K562 (cell line): Measurements from ENCODE around the gene SLC9A7. TPM values are rescaled to one million over a fixed set of nuclear protein-coding genes. Genes with fewer than 3 reads are reported as not detected.

Source experiments
- ATAC-seq: fragments of 200-7000 bp; cut with Tn5 transposase; 3 replicates; pipeline ENCODE4 v1.9.1; 2020; ENCODE audit warnings: moderate library complexity
- BruUV-seq: library from RNA; stranded (reverse); fragments of 400-500 nt; replicated peaks from 2 replicates; lab custom pipeline; 2021; lab: Mats Ljungman, UMichigan
- CTCF ChIA-PET: fragments of 300-600 bp; formaldehyde crosslinking; extraction: SDS; loops from one replicate; lab custom pipeline; 2021; ENCODE audit warnings: low intra/inter-chr PET ratio; lab: Yijun Ruan, JAX
- POLR2A ChIA-PET: fragments of 300-600, 350-650 bp; sonication (Branson Sonifier 250); formaldehyde crosslinking; extraction: SDS; loops from one replicate; lab custom pipeline; 2021; ENCODE audit warnings: antibody characterized with exemption, inconsistent platforms; lab: Yijun Ruan, JAX
- DNase-seq, 4 experiments: peaks; one replicate each; pipeline versions ENCODE4 v3.0.0 to v3.0.0-alpha.2; 2011 to 2018; ENCODE audit warnings: low spot score in 3 of 4, mixed read lengths in 3 of 4; ENCODE audit errors: extremely low read depth in 1 of 4
- FAIRE-seq: peaks from 2 replicates; lab custom pipeline; 2011; peaks lifted over from hg19 to GRCh38; lab: Jason Lieb, UNC
- H2AFZ ChIP-seq: 2 replicates; pipeline ENCODE4 v1.6.0; 2011; ENCODE audit warnings: low read depth, low read length, control low read depth, inconsistent platforms
- H3K27ac ChIP-seq: fragments of 200-600 bp; 3 replicates; pipeline ENCODE4 v1.8.0; 2011; ENCODE audit warnings: low read depth, mild to moderate bottlenecking, control low read depth, inconsistent platforms, low read length, moderate library complexity, mixed read lengths; ENCODE audit errors: extremely low read depth
- H3K27me3 ChIP-seq, 2 experiments: fragments of 300-600 bp in 1 of 2; 2 replicates in 1 of 2; 3 replicates in 1 of 2; pipeline versions ENCODE4 v1.6.0 to v1.8.0; 2011; ENCODE audit warnings: inconsistent platforms in 2 of 2, low read length in 2 of 2, mild to moderate bottlenecking in 1 of 2, mixed read lengths in 1 of 2, moderate library complexity in 1 of 2; ENCODE audit not compliant: control insufficient read depth in 2 of 2, insufficient read depth in 2 of 2
- H3K36me3 ChIP-seq: fragments of 300-600 bp; 3 replicates; pipeline ENCODE4 v1.8.0; 2011; ENCODE audit warnings: mild to moderate bottlenecking, low read length, inconsistent platforms; ENCODE audit not compliant: control insufficient read depth, insufficient read depth
- H3K4me1 ChIP-seq, 2 experiments: fragments of 200-600 bp in 1 of 2; replicated peaks in 1 of 2; 2 replicates in 1 of 2; 3 replicates in 1 of 2; pipeline versions ENCODE4 v1.5.1 to v1.8.0; 2011; ENCODE audit warnings: inconsistent platforms in 2 of 2, low read length in 2 of 2, mild to moderate bottlenecking in 1 of 2, mixed read lengths in 1 of 2, moderate library complexity in 1 of 2; ENCODE audit not compliant: control insufficient read depth in 2 of 2, insufficient read depth in 2 of 2
- H3K4me2 ChIP-seq: 2 replicates; pipeline ENCODE4 v1.6.1; 2011; ENCODE audit warnings: low read length, control low read depth, inconsistent platforms, mixed read lengths; ENCODE audit not compliant: insufficient read depth
- H3K4me3 ChIP-seq: fragments of 200-600 bp; sonication (generic), shearing (Covaris generic); 2 replicates; pipeline ENCODE4 v1.5.1; 2016; ENCODE audit warnings: control low read depth, inconsistent platforms
- H3K79me2 ChIP-seq: fragments of 200-600 bp; 3 replicates; pipeline ENCODE4 v1.8.0; 2011; ENCODE audit warnings: low read length, inconsistent platforms; ENCODE audit not compliant: control insufficient read depth, insufficient read depth
- H3K9ac ChIP-seq, 2 experiments: 2 replicates each; pipeline versions ENCODE4 v1.6.0 to v1.6.1; 2011; ENCODE audit warnings: low read depth in 2 of 2, low read length in 2 of 2, control low read depth in 1 of 2, inconsistent platforms in 1 of 2, mild to moderate bottlenecking in 1 of 2, mixed read lengths in 1 of 2; ENCODE audit not compliant: insufficient read depth in 1 of 2
- H3K9me1 ChIP-seq: one replicate; pipeline ENCODE4 v1.6.0; 2011; ENCODE audit warnings: inconsistent platforms, mild to moderate bottlenecking, low read length, moderate library complexity; ENCODE audit not compliant: control insufficient read depth, insufficient read depth
- H3K9me3 ChIP-seq: replicated peaks from 2 replicates; pipeline ENCODE4 v1.5.1; 2011; ENCODE audit warnings: low read depth, low read length, inconsistent platforms; ENCODE audit not compliant: control insufficient read depth, insufficient read depth
- H4K20me1 ChIP-seq: replicated peaks from 2 replicates; pipeline ENCODE4 v1.6.1; 2011; ENCODE audit warnings: low read length, inconsistent platforms, mixed read lengths; ENCODE audit not compliant: control insufficient read depth, insufficient read depth
- ATF3 ChIP-seq, 2 experiments: fragments of 450-650 bp in 1 of 2; sonication (generic) in 1 of 2; formaldehyde crosslinking in 1 of 2; IDR thresholded peaks in 1 of 2; conservative IDR thresholded peaks in 1 of 2; 2 replicates each; pipeline versions ENCODE4 v1.6.1 to v1.8.1; 2016 to 2023; ENCODE audit warnings: mild to moderate bottlenecking in 2 of 2, moderate library complexity in 2 of 2, inconsistent platforms in 1 of 2, missing genetic modification reagents in 1 of 2
- CHD1 ChIP-seq: fragments of 200-600 bp; sonication (generic); IDR thresholded peaks from one replicate; pipeline ENCODE4 v1.6.1; 2012; ENCODE audit warnings: mild to moderate bottlenecking, moderate library complexity, low read length, inconsistent platforms
- E2F8 ChIP-seq: fragments of 450-650 bp; IDR thresholded peaks from 2 replicates; pipeline ENCODE4 v1.7.1; 2018; ENCODE audit warnings: mild to moderate bottlenecking, low read depth; ENCODE audit not compliant: partially characterized antibody
- FOXJ2 ChIP-seq: fragments of 200-800 bp; sonication (Bioruptor generic); IDR thresholded peaks from 2 replicates; pipeline ENCODE4 v1.6.1; 2016; ENCODE audit warnings: missing genetic modification characterization, missing compliant biosample characterization
- NCOA2 ChIP-seq, 2 experiments: fragments of 450-650 bp; IDR thresholded peaks; 2 replicates each; pipeline ENCODE4 v1.6.1; 2018; ENCODE audit warnings: mild to moderate bottlenecking in 2 of 2, moderate library complexity in 1 of 2; ENCODE audit not compliant: partially characterized antibody in 2 of 2
- RBM34 ChIP-seq: fragments of 200-400 bp; formaldehyde crosslinking; IDR thresholded peaks from 2 replicates; pipeline ENCODE4 v1.6.1; 2018; ENCODE audit warnings: low read length, borderline replicate concordance; ENCODE audit not compliant: insufficient read depth
- RBM39 ChIP-seq: fragments of 200-400 bp; formaldehyde crosslinking; optimal IDR thresholded peaks from 2 replicates; pipeline ENCODE3; 2018; ENCODE audit warnings: low read depth, low read length
- TEAD4 ChIP-seq, 2 experiments: sonication (generic) in 1 of 2; formaldehyde crosslinking in 1 of 2; IDR thresholded peaks; 2 replicates each; pipeline versions ENCODE4 v1.6.1 to v1.8.0; 2012 to 2022; ENCODE audit warnings: borderline replicate concordance in 1 of 2, inconsistent platforms in 1 of 2, low read length in 1 of 2, mild to moderate bottlenecking in 1 of 2, missing genetic modification reagents in 1 of 2
- ZKSCAN3 ChIP-seq: fragments of 250-450 bp; sonication (Bioruptor Pico); IDR thresholded peaks from 2 replicates; pipeline ENCODE4 v1.4.0; 2020
- ZNF41 ChIP-seq: fragments of 250-450 bp; sonication (Bioruptor Pico); conservative IDR thresholded peaks from 2 replicates; pipeline ENCODE4 v1.4.0; 2020; ENCODE audit warnings: mild to moderate bottlenecking
- WGBS: fragments of 100-300 bp; shearing (Covaris generic); methylation state at CpG from one replicate; pipeline ENCODE4 v1.1.6; 2016; ENCODE audit warnings: low coverage, mixed read lengths; ENCODE audit not compliant: insufficient coverage; ENCODE audit errors: missing lambda C conversion rate; 5-methylcytosine and 5-hydroxymethylcytosine counted together
- in situ Hi-C: fragments of 300-500 bp; cut with MboI; formaldehyde crosslinking; loops from 4 replicates; pipeline ENCODE4 v1.15.0; 2018; ENCODE audit warnings: inconsistent platforms, mixed read lengths
- intact Hi-C: fragments of 100-400 bp; cut with micrococcal nuclease; formaldehyde crosslinking; loops from 2 replicates; pipeline ENCODE4 v1.14.2; 2022
- polyA plus RNA-seq, 8 experiments: library from polyadenylated mRNA; depleted of rRNA in 4 of 8; stranded (reverse) in 5 of 8; unstranded in 3 of 8; fragments of >200 nt; fragmentation: Nextera tagmentation in 2 of 8; fragmentation: Illumina TruSeq in 1 of 8; extraction: Ambion mirVana in 2 of 8; extraction: Trizol in 1 of 8; gene quantifications; 2 replicates each; pipeline versions ENCODE4 v1.2.1 to v1.2.3, GENCODE V29; 2011 to 2014; ENCODE audit warnings: inconsistent platforms in 1 of 8, missing spikeins in 1 of 8
- total RNA-seq, 7 experiments: library from RNA; depleted of rRNA in 6 of 7; stranded (reverse); fragments of >200 nt in 6 of 7; fragmentation: Illumina TruSeq in 2 of 7; extraction: Trizol in 2 of 7; gene quantifications; 2 replicates each; pipeline versions ENCODE4 v1.2.1 to v1.2.3, GENCODE V29; 2011 to 2021; ENCODE audit warnings: low replicate concordance in 1 of 7

SLC9A7 gene
- total and polyA plus RNA-seq, 9 of the 15 experiments (the other 6 are each of a cell fraction or from before 2014, with no cell fraction given) = 0.04 to 0.13 (median 0.09) TPM; not detected in 5

GRCh38 chrX:46579250-46579649, 179.7 kb downstream of the SLC9A7 start:
- TF ChIP-seq RBM34 (no peak), NCOA2 (IDR thresholded peaks at IDR 0.05; ENCODE audit: partially characterized antibody in 2 of 2) (no peak)
- ChIA-PET CTCF (no interaction called here), POLR2A (no interaction called here)
- Histone ChIP-seq H3K4me1 (no peaks in the 10 kb centered on the region), H3K9me3 (no peaks in the 10 kb centered on the region), H3K9me1 (no peaks in the 10 kb centered on the region), H3K9ac (no peak overlapping the region), H3K36me3 (no peaks in the 10 kb centered on the region), H3K4me2 (no peak overlapping the region), H3K79me2 (no peaks in the 10 kb centered on the region), H3K4me3 (no peak overlapping the region), H4K20me1 (no peaks in the 10 kb centered on the region), H3K27me3 (no peaks in the 10 kb centered on the region), H2AFZ (no peak overlapping the region), H3K27ac (no peak overlapping the region)
- intact Hi-C loops (no loop called here), in situ Hi-C loops (no loop called here)
- FAIRE-seq = no peak
- no peak for ATAC-seq
- DNase-seq = no peak
- BruUV-seq = no TSS peak
- 0% methylated on average over 1 of the region's 1 CpG for WGBS

GRCh38 chrX:46577221-46578005, 181.5 kb downstream of the SLC9A7 start:
- Histone ChIP-seq H3K4me3 (no peak overlapping the region), H3K9me3 (no peaks in the 10 kb centered on the region), H2AFZ (no peak overlapping the region), H3K9ac (no peak overlapping the region), H3K27me3 (no peaks in the 10 kb centered on the region)
- intact Hi-C loops = no loop called here
- POLR2A ChIA-PET = interaction anchor here (0.7 kb wide), 1 partner anchor 274 kb away, joined by 4 read pairs; no protein-coding TSS in a partner anchor
- TF ChIP-seq FOXJ2 (no peak), CHD1 (no peak), ATF3 (IDR thresholded peaks at IDR 0.05) (no peak), ATF3 (CRISPR knock-in tag; conservative IDR thresholded peaks at IDR 0.05) (no peak), ZNF41 (no peak), RBM39 (no peak), TEAD4 (IDR thresholded peaks at IDR 0.05; ENCODE audit: low read length) (no peak), TEAD4 (CRISPR knock-in tag; IDR thresholded peaks at IDR 0.05; ENCODE audit: borderline replicate concordance) (no peak), E2F8 (no peak), ZKSCAN3 (no peak)
- TF ChIP-seq, all 486 proteins: peak for 0
- no peak for ATAC-seq
- no peak overlapping the region for H3K4me2 ChIP-seq
- H3K9me1 ChIP-seq = no peaks in the 10 kb centered on the region
- H3K27ac ChIP-seq = no peak overlapping the region
- no peaks in the 10 kb centered on the region for H3K4me1 ChIP-seq
- H4K20me1 ChIP-seq = no peaks in the 10 kb centered on the region
- H3K36me3 ChIP-seq = no peaks in the 10 kb centered on the region
- H3K79me2 ChIP-seq = no peaks in the 10 kb centered on the region
- CTCF ChIA-PET = no interaction called here
- in situ Hi-C loops = no loop called here
- no TSS peak for BruUV-seq
- no peak for FAIRE-seq
- DNase-seq = no peak
- WGBS = 0% methylated on average over 7 of the region's 7 CpGs
